Prostate gland (tissue), 2 donors: ENCODE data around the gene DCP2. TPM values are rescaled to one million over a fixed set of nuclear protein-coding genes. Genes with fewer than 3 reads are reported as not detected.

Experiments
- DNase-seq: peaks from one replicate; pipeline ENCODE4 v3.0.0-alpha.2; 2019; ENCODE audit warnings: low spot score
- H3K27ac ChIP-seq, 2 donors: fragments of 200-600 bp; sonication (generic); 2 replicates each; pipeline ENCODE4 v1.5.1; 2017 to 2019
- H3K27me3 ChIP-seq: fragments of 200-600 bp; sonication (generic); replicated peaks from 2 replicates; pipeline ENCODE4 v1.5.1; 2019; ENCODE audit not compliant: insufficient read depth
- H3K36me3 ChIP-seq, 2 donors: fragments of 200-600 bp; sonication (generic); 1 replicate in 1 of 2; 2 replicates in 1 of 2; pipeline versions ENCODE4 v1.5.1 to v1.8.1; 2017 to 2019
- H3K4me1 ChIP-seq: fragments of 200-600 bp; sonication (generic); replicated peaks from 2 replicates; pipeline ENCODE4 v1.5.1; 2019
- H3K4me3 ChIP-seq, 2 donors: fragments of 200-600 bp; sonication (generic); 2 replicates each; pipeline ENCODE4 v1.5.1; 2017 to 2019
- H3K9me3 ChIP-seq: fragments of 200-600 bp; sonication (generic); 2 replicates; pipeline ENCODE4 v1.5.1; 2017
- CTCF ChIP-seq, 4 experiments: fragments of 200-600 bp in 2 of 4; fragments of 450-650 bp in 2 of 4; sonication (generic) in 2 of 4; IDR thresholded peaks; 1 replicate in 3 of 4; 2 replicates in 1 of 4; pipeline ENCODE4 v1.5.1; 2016 to 2019; ENCODE audit warnings: antibody characterized with exemption in 4 of 4, mild to moderate bottlenecking in 2 of 4, moderate library complexity in 2 of 4
- POLR2A ChIP-seq: fragments of 450-650 bp; IDR thresholded peaks from one replicate; pipeline ENCODE4 v1.6.1; 2016; ENCODE audit warnings: antibody characterized with exemption, mild to moderate bottlenecking
- POLR2AphosphoS5 ChIP-seq: sonication (generic); formaldehyde crosslinking; IDR thresholded peaks from one replicate; pipeline ENCODE4 v1.6.1; 2017; ENCODE audit warnings: antibody characterized with exemption
- WGBS: methylation state at CpG from one replicate; pipeline ENCODE4 v1.1.5; 2018; 5-methylcytosine and 5-hydroxymethylcytosine counted together
- intact Hi-C: fragments of 100-400 bp; cut with DNase I; formaldehyde crosslinking; loops from one replicate; pipeline ENCODE4 v1.14.2; 2022
- total RNA-seq, 2 donors: library from RNA; depleted of rRNA; stranded (reverse); fragments of >200 nt; gene quantifications; one replicate each; pipeline ENCODE4 v1.1.0, GENCODE V29; 2016

DCP2 gene
- total RNA-seq, 2 donors from 2014 or later, result 23.4 to 51.6 TPM

- H3K9me3 ChIP-seq, result no peaks in the 10 kb centered on the region
- H3K4me1 ChIP-seq, result no peaks in the 10 kb centered on the region
- intact Hi-C loops, result no loop called here
- no peak overlapping the region for H3K27ac ChIP-seq
- no peak for DNase-seq
- no peaks in the 10 kb centered on the region for H3K36me3 ChIP-seq
- WGBS, result 89% methylated on average over 1 of the region's 1 CpG
- no peak overlapping the region for H3K4me3 ChIP-seq
- H3K27me3 ChIP-seq, result no peaks in the 10 kb centered on the region
- TF ChIP-seq POLR2AphosphoS5, result no peak
- no peak for TF ChIP-seq CTCF (IDR thresholded peaks at IDR 0.05)
- no peak for TF ChIP-seq POLR2A
Observed at GRCh38 chr5:113005454-113005853, 28.9 kb downstream of the DCP2 start.

GRCh38 chr5:113017881-113018635 is 41.5 kb downstream of the DCP2 start:
- no peak for TF ChIP-seq POLR2A
- TF ChIP-seq CTCF (IDR thresholded peaks at IDR 0.05), result no peak
- TF ChIP-seq POLR2AphosphoS5, result no peak
- Histone ChIP-seq H3K4me3 (no peak overlapping the region), H3K27me3 (no peaks in the 10 kb centered on the region), H3K27ac (no peak overlapping the region), H3K36me3 (no peaks in the 10 kb centered on the region), H3K4me1 (no peaks in the 10 kb centered on the region), H3K9me3 (no peaks in the 10 kb centered on the region)
- WGBS, result 75% methylated on average over 2 of the region's 2 CpGs
- no peak for DNase-seq
- intact Hi-C loops, result no loop called here

GRCh38 chr5:113020461-113021273 is 44.1 kb downstream of the DCP2 start:
- TF ChIP-seq POLR2A (no peak), CTCF (IDR thresholded peaks at IDR 0.05) (no peak), POLR2AphosphoS5 (no peak)
- no peak overlapping the region for H3K4me3 ChIP-seq
- no peaks in the 10 kb centered on the region for H3K4me1 ChIP-seq
- H3K27ac ChIP-seq, result no peak overlapping the region
- intact Hi-C loops, result no loop called here
- no peaks in the 10 kb centered on the region for H3K36me3 ChIP-seq
- 83% methylated on average over 11 of the region's 11 CpGs for WGBS
- H3K9me3 ChIP-seq, result no peaks in the 10 kb centered on the region
- DNase-seq, result no peak
- no peaks in the 10 kb centered on the region for H3K27me3 ChIP-seq

GRCh38 chr5:113022661-113023060 is 46.1 kb downstream of the DCP2 start:
- H3K4me1 ChIP-seq, result no peaks in the 10 kb centered on the region
- no peaks in the 10 kb centered on the region for H3K36me3 ChIP-seq
- DNase-seq, result no peak
- no peaks in the 10 kb centered on the region for H3K9me3 ChIP-seq
- intact Hi-C loops, result no loop called here
- no peaks in the 10 kb centered on the region for H3K27me3 ChIP-seq
- TF ChIP-seq CTCF (IDR thresholded peaks at IDR 0.05) (no peak), POLR2AphosphoS5 (no peak), POLR2A (no peak)
- H3K4me3 ChIP-seq, result no peak overlapping the region
- H3K27ac ChIP-seq, result no peak overlapping the region
- WGBS, result 58% methylated on average over 2 of the region's 2 CpGs
